CMK (cell line): ENCODE measurements around the gene GLI3.

ENCODE experiments used
- DNase-seq: peaks from one replicate; pipeline ENCODE4 v3.0.0-alpha.2; 2010; ENCODE audit warnings: low read depth

Gene GLI3

DNA sequence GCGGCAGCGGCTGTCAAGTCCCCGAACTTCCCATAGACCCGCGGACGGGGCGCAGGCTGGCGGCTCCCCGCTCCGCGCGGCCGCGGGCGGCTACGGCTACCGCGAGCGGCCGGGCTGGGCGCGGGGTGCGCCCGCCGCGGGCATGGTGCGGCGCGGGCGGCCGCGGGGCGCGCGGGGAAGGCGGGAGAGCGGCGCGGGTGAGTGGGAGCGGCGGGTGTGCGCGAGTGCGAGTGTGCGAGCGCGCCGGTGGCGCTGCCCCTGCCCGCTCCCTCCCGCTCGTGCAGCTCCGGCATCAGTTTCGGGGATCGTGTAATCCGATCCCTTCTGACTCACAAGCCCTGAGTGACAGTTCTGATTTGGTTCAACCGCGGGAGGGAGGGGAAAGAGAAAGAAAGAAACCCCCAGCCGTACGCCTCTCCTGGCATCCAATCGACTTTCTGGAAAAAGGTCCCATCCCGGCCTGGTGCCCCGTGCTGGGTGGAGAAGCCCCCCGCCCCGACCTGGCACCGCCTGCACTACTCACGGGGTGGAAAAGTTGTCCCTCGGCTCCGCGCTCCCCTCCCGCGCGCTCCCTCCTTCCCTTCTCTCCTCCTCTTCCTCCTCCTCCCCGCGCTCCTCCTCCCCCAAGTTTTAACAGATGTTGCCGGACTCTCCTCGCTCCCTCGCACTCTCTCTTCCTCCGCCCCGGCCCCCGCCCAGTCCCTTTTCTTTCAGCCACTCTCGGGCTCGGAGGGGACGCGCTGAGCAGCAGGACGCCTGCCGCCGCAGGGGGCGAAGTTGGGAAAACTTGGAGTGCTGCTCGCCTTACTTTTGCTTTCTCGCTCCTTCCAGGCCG lies at the start of gene GLI3:
Gene GLI3, minus strand, starts transcription at position 234 of the 835 bp plus-strand sequence. CDS start 13,956 bp downstream, outside the sequence.
- DNase-seq = no peak

DNA sequence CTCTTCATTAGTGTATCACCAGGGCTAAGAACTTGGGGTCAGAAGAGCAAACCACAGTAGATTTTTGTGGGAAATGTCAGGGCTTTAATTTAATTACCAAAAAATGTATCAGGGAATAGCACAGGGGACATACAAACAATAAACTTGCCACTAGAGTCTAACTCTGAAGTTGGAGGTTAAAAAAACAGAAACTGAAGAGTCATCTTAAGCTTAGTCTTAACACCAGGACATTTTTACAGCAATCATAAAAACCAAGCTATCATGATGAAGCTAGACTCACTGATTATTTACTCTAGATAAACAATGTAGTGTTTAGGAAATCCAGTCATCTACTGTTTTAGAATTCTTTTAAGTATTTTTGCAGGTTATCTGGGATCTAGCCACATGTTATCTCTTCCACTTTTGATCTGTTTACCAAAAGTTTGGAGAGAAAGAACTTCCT lies 48.4 kb upstream of the GLI3 start:
- no peak for DNase-seq

GRCh38 chr7:42283553-42283952 lies 46.5 kb upstream of the GLI3 start:
- no peak for DNase-seq

GRCh38 chr7:42278344-42278743 lies 41.3 kb upstream of the GLI3 start:
- no peak for DNase-seq

DNA sequence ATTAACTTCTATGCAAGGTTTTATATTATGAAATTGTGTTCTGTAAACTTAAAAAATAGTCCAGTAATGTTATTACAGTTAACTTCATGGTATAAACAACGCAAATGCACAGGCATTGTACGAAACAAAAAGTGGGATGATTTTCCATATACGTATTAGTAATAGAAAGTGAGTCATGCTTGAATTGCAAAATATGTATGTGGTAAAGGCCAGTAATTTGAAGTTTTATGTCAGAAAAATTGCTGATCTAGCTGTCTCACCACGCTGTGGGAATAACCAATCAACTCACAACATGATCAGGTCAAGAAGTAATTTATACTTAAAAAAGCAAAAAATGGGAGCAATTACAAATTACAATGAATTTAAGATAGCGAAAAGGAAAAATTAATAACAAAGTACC lies 37.0 kb upstream of the GLI3 start:
- no peak for DNase-seq

DNA sequence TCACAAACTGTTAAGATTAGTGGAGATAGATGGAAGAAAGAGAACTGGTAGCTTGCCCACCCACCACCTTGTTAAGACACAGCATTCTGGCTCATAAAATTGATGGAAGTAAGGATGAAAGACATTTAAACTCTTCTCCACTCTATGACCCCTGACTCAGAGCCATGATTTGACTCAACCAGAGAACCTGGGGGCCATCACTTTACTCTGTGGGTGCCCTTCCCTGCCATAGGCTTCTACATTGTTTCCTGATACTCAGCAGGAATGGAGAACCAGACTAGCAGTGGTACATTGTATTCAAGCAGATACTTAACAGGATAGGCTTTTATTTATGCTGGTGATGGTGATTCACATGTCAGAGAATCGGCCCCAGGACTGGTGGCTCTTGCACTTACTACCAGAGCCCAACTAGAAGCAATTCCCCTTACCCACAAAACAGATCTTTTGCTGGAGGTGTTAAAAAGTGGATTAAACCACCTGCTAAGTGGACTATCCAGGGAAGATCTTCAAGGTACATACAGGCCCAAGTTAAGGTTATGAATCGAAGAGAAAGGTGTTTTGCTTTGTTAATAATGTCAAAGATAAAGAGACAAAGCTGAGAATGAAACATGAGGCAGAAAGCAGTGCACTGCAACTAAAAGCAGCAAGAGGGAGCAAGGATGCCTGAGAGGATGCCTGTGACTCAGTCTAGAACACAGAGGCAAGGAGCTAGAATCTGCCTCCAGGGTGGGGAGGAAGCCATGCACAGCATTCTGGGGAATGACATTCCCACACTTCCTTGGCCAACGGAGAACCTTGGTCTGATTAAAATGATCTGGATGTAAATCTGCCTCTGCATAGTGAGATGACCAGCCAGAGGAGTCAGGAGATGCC lies 36.0 kb upstream of the GLI3 start:
- DNase-seq = no peak

DNA sequence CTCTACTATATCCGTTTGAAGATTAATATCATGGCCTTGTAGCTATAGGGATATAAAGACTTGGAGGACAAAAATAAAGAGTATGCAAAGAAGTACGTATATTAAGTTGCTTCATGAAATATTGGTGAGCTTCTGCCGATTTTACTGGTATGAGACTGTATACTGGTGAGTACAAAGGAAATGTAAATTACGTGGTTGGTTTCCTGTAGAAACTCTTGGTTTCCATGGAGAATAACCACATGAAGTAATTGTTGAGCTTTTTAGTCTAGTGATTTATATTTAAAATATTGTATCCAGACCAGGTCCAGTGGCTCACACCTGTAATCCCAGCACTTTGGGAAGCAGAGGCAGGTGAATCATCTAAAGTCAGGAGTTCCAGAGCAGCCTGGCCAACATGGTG lies 32.2 kb upstream of the GLI3 start:
- DNase-seq = no peak

DNA sequence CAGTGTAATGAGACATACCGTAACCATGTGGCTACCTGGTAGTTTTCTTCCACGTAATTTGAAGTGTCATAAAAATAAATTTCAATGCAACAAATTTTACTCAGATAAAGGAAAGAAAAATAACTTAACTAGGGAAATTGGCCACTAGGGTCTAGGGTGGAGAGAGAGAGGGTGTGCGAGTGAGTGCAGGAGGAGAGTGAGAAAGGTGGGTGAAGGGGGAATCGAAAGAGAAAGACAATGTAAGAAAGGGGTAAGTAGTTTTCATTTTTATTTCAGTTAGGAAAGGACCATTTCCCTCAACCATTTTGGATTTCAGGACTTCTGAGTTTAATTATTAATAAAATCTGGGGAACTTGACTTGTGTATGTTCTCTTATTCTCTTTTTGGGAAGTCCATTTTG lies 27.7 kb upstream of the GLI3 start:
- no peak for DNase-seq

DNA sequence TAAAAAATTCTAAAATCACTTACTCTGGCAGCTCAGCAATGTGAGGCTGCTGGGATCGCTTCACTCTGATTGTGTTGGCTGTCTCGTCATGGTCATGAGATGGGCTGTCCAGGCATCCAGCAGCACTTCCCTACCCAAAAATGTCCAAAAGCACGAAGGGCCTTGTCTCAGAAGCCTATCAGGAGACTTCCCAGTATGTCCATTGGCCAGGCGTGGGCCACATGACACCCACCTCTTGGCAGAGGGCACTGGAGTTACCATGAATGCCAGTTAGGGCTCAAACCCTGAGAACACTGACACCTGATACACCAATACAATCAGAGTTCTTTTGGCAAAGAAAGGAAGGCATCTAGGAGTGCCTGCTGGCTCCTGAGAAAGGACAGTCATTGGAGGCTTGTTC lies 27.0 kb upstream of the GLI3 start:
- DNase-seq = no peak

- DNase-seq = no peak
Measured at GRCh38 chr7:42262964-42263363, 26.0 kb upstream of the GLI3 start.

GRCh38 chr7:42254217-42254616 lies 17.2 kb upstream of the GLI3 start:
- no peak for DNase-seq

DNA sequence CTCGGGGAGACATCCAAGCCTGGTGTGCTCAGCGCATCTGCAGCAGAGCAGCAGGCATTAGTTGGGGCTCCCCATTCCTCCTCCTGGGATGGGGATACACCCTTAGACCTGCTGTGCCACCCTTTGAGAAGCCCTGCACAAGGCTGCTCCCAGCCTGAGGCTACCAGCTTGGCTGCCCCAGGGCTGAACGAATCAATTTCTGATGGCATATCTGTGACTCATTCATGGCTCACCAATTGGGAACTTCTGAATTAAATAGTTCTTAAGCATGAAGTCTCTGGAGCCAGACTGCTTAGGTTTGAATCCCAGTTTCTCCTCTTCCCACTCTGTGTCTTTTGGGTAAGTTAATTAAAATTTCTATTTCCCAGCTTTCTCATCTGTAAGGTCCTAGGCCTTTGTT lies 16.3 kb upstream of the GLI3 start:
- DNase-seq = no peak

DNA sequence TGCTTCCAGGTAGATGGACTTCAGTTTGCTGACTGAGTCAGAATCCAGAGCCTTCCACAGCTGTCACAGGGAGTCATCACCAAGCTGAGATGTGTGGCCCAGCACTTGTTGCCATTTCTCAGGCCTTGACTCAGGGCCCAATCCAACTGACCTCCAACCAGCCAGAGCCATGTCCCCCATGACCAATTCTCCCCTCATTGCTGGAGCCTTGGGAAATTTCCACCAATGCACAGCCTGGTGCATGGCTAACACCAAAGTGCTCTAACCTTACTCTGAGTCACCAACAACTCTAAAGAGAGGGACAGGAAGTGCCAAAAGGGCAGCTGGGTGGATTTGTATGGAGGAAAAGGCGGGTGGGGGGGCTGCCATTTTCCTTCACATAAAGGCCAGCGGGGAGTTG lies 13.4 kb upstream of the GLI3 start:
- no peak for DNase-seq

- no peak for DNase-seq
Measured at GRCh38 chr7:42248579-42248978, 11.6 kb upstream of the GLI3 start.

- no peak for DNase-seq
Measured at GRCh38 chr7:42247301-42247700, 10.3 kb upstream of the GLI3 start.

DNA sequence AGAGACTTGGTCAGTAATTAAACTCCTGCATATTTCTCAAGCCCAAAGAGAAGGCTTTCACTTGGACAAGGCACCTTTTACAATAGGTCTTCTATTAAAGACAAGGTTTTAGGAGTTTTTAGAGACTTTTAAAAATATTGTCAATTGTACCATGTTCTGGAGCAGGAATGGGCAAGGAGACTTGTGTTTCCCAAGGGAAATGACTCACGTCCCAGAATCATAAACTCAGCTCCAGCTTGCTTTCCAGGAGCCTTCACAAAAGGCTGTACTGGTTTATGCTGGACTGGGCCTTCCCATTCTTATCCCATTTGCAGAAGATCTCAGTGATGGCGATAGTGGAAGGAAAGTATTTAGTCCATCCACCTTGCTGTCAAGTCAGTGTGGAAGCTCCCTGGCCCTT lies 7.8 kb upstream of the GLI3 start:
- no peak for DNase-seq

GRCh38 chr7:42242381-42242780 lies 5.4 kb upstream of the GLI3 start:
- no peak for DNase-seq

GRCh38 chr7:42241424-42241823 lies 4.4 kb upstream of the GLI3 start:
- no peak for DNase-seq

DNA sequence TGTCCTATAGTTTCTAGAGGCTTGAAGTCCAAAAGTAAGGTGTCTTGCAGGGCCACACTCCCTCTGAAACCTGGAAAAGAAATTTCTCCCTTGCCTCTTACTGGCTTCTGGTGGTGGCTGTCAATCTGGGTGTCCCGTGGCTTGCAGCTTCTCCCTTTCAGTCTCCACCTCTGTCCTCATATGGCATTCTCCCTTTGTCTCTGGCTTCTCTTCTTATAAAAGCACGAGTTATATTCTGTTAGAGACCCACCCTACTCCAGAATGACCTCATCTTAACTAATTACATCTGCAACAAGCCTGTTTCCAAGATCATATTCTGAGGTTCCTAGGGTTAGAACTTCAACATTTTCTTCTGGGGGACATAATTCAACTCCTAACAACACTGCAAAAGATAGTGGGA lies 3.4 kb upstream of the GLI3 start:
- no peak for DNase-seq

GRCh38 chr7:42238709-42239366 lies 1.8 kb upstream of the GLI3 start:
- DNase-seq = no peak

- no peak for DNase-seq
Measured at GRCh38 chr7:42237811-42238541, 967 bp upstream of the GLI3 start.
